ENCODE data around the gene TBX1. TPM values are rescaled to one million over a fixed set of nuclear protein-coding genes. Genes with fewer than 3 reads are reported as not detected.
"Not testable (repeated sequence)": the region's sequence is repeated elsewhere in the genome, so short reads cannot be mapped to it uniquely, and the experiment has no call there.

The TBX1 gene
- total RNA-seq, 1 donor from 2014 or later = not detected

DNA sequence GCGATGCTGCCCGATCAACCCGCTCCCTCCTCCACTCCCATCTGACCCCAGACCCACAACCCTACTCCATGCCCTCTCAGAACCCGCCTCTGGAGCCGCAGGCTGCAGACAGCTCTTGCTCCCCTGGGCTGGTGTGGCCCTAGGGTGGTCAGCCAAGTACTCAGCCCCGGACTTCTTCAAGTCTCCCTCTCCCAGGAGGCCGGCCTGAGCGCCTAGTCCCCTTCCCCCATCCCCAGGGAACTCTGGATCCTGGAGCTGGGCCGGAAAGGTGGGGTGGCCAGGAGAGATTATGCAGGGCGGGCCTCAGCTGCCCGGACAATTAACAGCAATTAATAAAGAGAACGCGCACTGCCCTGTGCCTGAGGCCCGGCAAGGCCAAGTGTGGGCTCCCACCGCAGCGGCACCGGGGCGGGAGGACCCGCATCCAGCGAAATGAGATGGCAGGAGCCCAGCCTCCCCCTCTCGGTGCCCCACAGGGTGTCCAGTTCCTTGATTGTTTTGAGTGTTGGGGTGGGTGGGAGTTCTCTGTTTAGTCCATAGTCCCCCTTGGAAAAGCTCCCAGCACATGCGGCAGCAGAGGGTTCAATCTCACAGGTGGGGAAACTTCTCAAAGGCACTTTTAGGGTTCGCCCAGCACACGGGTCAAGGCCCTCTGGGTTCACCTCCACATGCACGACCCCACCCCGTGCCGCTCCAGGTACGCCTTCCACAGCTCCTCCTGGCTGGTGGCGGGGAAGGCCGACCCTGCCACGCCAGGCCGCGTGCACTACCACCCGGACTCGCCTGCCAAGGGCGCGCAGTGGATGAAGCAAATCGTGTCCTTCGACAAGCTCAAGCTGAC, 3.1 kb downstream of the TBX1 start:
- DNase-seq (ENCODE audit: low spot score) = no peak

- no peak for DNase-seq (ENCODE audit: low spot score)
Observed at GRCh38 chr22:19764299-19764593, 3.7 kb downstream of the TBX1 start.

- DNase-seq (ENCODE audit: low spot score) = no peak
Observed at GRCh38 chr22:19764636-19765476, 4.3 kb downstream of the TBX1 start.

GRCh38 chr22:19765477-19766239, 5.1 kb downstream of the TBX1 start:
- no peak for DNase-seq (ENCODE audit: low spot score)

- DNase-seq (ENCODE audit: low spot score) = no peak
Observed at GRCh38 chr22:19766240-19766510, 5.6 kb downstream of the TBX1 start.

DNA sequence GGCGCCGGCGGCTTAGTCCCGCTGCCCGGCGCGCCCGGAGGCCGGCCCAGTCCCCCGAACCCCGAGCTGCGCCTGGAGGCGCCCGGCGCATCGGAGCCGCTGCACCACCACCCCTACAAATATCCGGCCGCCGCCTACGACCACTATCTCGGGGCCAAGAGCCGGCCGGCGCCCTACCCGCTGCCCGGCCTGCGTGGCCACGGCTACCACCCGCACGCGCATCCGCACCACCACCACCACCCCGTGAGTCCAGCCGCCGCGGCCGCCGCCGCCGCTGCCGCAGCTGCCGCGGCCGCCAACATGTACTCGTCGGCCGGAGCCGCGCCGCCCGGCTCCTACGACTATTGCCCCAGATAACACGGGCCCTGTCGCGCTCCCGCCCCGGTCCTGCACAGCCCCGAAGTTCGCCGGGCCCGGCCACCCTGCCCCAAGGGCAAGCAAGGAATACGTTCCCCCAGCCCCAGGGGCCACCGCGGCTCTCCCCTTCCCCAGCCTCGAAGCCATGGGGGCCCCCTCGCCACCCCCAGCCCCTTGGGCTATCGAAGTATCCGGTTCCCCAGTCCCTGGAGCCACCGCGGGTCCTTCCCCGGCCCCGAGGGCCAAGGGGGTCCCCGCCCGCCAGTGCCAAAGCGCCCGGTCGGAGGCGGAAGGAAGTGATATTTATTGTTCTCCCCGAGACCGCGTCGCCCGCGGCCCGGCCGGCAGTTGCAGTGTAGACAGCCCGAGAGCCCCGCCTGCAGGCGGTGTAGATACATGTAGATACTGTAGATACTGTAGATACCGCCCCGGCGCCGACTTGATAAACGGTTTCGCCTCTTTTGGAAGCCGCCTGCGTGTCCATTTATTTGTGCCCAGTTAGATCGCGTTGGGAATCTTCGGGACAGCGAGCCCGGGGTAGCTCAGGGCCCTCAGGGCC, 6.2 kb downstream of the TBX1 start:
- DNase-seq (ENCODE audit: low spot score) = no peak

GRCh38 chr22:19767427-19768341, 7.1 kb downstream of the TBX1 start:
- no peak for DNase-seq (ENCODE audit: low spot score)

DNA sequence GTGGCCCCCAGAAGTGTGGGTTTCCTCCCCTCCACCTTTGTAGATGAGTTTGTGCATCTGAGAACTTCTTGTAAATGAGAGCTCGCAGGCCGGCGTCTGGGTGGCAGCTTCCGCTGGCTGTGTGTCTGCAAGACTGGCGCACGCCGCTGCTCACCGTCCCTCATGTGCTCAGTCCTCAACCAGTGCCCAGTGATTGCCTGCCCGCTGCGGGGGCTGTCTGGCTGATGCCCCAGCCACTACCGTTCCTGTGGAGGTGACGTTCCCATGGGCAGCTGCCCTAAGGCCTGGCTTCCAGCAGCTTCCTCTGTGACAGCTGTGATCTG, 8.8 kb downstream of the TBX1 start:
- DNase-seq (ENCODE audit: low spot score) = no peak

DNA sequence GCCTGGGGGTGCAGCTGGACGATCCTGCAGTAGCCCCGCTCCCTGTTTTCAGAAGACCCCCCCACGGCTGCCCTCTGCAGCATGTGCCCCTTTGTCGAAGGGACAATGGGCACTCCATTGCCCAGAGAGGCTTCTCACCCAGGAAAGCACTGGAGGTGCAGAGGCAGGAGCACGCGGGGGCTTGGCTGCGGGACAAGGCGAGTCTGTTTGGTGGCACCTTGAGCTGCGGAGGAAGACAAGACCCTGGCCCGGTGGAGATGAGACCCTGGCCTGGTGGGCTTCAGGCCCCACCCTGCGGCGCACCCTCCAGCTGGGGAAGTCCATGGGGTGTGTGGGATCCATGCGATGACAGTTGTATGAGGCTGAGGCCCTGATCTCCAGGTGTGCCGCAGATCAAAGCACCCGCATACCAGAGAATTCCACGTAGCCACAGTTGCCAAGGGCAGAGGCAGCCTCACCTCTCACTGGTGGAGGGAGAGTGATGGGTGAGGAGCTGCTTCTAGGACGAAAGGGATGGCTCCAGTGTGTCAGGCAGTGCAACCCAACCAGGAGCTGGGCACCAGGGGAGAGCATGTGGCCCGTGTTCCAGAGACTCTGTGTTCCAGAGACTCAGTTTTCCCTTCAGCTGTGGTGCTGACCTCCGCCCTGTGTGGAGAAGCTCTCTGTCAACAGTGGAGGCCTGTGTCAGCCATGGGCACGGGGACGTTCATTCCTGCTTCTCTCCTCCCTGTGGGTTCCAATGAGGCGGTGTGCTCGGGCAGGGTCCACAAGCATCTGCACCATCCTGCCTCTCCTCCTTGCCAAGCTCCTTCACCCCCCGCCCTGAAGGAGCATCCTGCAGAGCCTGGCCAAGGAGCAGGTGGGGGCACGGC, 10.0 kb downstream of the TBX1 start:
- no peak for DNase-seq (ENCODE audit: low spot score)

GRCh38 chr22:19772422-19772672, 11.8 kb downstream of the TBX1 start:
- DNase-seq (ENCODE audit: low spot score) = no peak

DNA sequence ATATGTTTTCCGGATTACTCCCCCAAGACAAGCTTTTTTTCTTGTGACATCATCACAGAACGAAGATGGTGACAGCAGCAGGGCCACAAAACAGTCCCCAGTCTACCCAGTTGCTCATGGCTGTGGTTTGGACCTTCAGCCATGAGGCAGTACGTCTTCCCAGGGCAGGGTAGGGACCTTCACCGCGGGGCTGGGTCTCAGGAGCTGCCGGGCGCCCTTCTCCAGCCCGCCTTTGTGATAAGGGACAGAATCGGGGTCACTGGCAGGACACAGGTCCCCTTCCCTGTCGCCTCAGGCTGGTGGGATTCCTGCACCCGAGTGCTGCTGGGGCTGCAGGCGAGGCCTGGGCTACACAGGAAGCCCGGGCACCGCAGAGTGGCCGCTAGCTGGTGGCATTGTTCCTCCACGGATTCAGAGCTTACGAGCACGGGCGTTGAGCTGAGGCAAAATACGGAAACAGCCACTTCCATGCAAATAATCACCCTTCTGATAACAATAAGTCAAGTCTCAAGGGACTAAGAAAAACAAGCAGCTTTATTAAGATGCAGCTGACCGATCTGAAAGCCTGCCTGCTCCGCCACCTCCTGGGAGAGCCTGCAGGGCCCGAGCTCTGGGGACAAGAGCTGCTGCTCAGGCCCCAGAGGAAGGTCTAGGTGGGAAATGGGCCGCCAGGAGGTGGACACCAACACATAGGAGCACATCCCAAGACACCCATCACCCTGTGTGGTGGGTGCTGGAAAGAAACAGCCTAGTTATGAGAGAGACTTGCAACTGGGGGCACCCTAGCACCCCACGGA, 12.3 kb downstream of the TBX1 start:
- no peak for DNase-seq (ENCODE audit: low spot score)

GRCh38 chr22:19773470-19774040, 13.0 kb downstream of the TBX1 start:
- DNase-seq (ENCODE audit: low spot score) = no peak

- DNase-seq (ENCODE audit: low spot score) = no peak
Observed at GRCh38 chr22:19774628-19775027, 14.1 kb downstream of the TBX1 start.

- no peak for DNase-seq (ENCODE audit: low spot score)
Observed at GRCh38 chr22:19775496-19776325, 15.1 kb downstream of the TBX1 start.

DNA sequence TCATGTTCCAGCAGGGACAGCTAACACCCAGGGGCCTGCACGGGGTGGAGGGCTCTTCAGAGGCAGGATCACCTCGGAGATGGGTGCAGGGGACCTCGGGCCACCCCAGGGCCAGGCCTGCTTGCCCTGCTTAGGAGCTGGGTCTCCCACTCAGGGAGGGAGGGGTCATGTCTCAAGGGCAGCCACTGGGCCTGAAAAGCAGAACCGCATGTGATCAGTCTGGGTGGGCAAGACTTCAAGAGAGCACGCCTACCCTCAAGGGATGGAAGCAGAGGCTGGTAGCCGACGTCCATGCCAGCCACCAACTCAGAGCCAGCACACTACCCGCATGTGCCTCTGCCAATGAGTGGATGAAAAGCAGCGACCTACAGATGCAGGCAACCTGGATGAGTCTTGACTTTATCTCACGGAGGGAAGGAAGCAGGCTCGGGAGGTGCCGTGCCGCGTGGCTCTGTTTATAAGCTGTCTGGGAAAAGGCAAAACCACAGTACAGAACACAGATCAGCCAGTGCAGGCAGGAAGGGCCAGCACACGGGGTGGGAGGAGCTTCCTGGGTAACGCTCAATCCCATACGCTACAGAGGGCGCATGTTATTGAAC, 16.0 kb downstream of the TBX1 start:
- peak; percentile 37 for DNase-seq (ENCODE audit: low spot score)

GRCh38 chr22:19777192-19777591, 16.6 kb downstream of the TBX1 start:
- not testable (repeated sequence) for DNase-seq (ENCODE audit: low spot score)

DNA sequence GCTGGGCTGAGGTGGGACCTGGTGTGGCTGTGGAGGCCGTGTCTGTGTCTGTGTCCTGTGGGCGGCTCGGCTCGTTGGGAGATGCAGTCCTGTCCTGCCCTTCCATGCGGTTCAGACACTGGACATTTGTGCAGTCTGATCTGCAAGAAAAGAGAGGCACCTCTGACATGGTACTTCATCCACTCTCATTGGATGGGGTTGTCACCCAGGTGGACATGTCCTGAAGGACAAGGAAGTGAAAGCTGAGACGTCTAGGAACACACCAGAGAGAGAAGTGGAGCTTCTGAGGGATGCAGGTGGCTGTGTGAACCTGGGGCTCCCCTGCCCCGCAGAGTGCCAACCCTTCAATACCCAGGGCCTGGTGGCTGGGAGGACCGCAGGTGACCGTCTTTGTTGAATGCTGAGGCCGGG, 18.4 kb downstream of the TBX1 start:
- DNase-seq (ENCODE audit: low spot score) = no peak

All from umbilical cord (tissue), 2 donors.